Uterus (tissue), 2 donors: ENCODE results near the gene GAREM2.

Experiments used
- POLR2A ChIP-seq, 2 donors: fragments of 450-650 bp; IDR thresholded peaks; one replicate each; pipeline ENCODE4 v1.6.1; 2016; ENCODE audit warnings: antibody characterized with exemption in 2 of 2, mild to moderate bottlenecking in 1 of 2, moderate library complexity in 1 of 2
- TF ChIP-seq, protein P1 (sequence below), 4 experiments: fragments of 200-600 bp in 2 of 4; fragments of 450-650 bp in 2 of 4; sonication (generic) in 2 of 4; IDR thresholded peaks; one replicate each; pipeline ENCODE4 v1.5.1; 2016 to 2019; ENCODE audit warnings: antibody characterized with exemption in 4 of 4, mild to moderate bottlenecking in 2 of 4, moderate library complexity in 1 of 4

GRCh38 chr2:26178246-26178645 lies 5.4 kb downstream of the GAREM2 start:
- TF ChIP-seq, protein P1, sequence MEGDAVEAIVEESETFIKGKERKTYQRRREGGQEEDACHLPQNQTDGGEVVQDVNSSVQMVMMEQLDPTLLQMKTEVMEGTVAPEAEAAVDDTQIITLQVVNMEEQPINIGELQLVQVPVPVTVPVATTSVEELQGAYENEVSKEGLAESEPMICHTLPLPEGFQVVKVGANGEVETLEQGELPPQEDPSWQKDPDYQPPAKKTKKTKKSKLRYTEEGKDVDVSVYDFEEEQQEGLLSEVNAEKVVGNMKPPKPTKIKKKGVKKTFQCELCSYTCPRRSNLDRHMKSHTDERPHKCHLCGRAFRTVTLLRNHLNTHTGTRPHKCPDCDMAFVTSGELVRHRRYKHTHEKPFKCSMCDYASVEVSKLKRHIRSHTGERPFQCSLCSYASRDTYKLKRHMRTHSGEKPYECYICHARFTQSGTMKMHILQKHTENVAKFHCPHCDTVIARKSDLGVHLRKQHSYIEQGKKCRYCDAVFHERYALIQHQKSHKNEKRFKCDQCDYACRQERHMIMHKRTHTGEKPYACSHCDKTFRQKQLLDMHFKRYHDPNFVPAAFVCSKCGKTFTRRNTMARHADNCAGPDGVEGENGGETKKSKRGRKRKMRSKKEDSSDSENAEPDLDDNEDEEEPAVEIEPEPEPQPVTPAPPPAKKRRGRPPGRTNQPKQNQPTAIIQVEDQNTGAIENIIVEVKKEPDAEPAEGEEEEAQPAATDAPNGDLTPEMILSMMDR (IDR thresholded peaks at IDR 0.05), result no peak
- TF ChIP-seq POLR2A (IDR thresholded peaks at IDR 0.05), result no peak
